ENCODE data around the gene ATG9A.

ATG9A gene

DNA sequence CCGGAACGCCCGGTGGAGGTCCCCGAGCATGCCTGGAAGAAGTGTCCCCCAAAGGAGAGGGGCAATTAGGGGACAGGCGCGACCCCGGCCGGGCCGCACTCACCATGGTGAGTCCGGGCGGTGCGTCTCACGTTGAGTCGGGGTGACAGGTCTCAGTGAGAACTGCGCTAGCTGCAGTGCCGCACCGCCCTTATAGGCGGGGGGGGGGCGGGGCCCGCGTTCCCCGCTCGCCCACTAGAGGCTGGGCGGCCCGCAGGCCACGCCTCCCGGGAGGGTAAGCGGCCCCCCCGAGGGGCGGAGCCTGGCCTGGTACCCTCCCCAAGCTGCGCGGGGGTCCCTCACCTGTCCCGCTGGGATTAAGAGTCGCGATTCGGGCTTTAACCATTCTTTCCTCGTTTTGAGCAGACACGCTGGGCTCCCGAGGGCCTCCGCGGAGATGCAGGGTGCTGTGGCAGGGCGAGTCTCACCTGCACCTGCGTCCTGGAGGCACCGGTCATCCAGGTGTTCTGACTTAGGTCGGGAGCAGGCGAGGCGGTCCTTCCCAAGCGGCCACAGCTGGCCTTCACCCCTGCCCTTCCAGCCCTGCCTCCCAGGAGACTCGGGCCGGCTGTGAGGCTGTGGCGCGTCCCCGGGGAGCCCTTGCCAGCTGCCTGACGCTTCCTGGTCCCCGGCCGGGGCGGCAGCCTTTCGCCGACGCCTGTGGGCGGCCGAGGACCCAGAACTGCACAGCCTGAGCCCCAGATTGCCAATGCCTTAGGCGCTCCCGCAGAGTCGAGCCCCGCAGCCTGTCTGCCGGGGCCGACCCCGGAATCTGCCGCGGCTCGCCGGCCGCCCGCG lies 24.5 kb upstream of the ATG9A start, which contains the start of gene TUBA4A:
Gene TUBA4A (minus strand): TSS at position 166 of the 837 bp plus-strand sequence. CDS start 60 bp downstream, at position 106.
- peak; percentile 70 to 98 (median 88) for DNase-seq
- intact Hi-C loops (cut with DNase I) = no loop called here

DNA sequence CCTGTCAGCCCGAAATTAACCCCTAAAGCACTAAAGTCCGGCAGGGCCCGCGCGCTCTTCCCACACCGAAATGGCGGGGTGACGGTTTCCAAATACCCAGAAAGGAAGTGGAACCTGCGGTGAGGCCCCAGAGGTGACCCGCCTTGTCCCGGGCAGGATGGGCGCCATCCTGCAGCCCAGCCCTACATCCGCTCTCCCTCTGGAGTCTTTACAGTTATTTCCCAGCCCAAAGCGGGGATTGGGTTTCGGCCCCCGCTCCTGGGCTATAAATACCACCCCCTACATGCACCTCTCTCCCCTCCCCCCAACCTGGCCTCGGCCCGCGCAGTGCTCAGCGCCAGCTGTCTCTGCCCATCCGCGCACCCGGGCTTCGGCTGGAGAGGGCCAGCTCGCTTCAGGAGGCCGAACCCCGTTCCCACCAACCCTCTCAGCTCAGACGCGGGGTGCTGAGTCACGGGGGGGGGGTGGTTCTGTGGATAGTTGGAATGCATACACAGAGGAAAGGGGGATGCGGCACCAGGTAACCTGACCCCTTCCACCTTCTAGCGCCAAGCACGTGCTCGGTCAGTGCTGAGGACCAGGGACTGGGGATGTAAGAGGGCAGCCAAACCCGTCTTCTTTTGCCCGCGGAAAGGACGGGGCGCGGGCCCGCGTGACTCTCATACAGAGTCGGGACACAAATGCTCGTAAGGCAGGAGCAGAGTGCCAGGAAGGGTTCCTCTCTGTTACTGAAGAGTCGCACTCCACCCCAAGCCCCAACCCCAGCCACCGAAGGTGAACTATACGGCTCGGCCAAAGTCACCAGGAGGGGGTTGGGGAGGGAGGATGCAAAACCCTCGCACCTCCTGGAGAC lies 23.7 kb upstream of the ATG9A start, which contains the start of gene TUBA4B:
Gene TUBA4B (plus strand): TSS at position 344 of the 853 bp plus-strand sequence. CDS start 165 bp downstream, at position 509.
- intact Hi-C loops (cut with DNase I) = no loop called here
- peak in 6 of 10 donors; percentile 27 to 89 (median 40) for DNase-seq

DNA sequence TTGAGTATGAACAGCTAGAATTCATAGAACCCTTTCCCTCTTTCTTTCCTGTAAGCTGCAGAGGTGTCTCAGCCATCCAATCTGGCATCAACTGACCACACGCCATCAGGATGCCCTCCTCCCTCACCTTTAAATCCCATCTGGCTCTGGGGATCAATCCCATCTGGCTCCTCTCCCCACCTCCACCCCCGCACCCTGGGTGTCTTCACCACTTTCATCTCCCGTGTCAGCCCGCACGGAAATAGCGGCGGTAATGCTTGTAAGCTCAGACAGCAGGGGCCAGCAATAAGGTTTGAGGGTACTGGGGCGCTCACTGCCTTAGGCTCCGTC lies 23.1 kb upstream of the ATG9A start:
- DNase-seq = peak in 1 of 10 donors; percentile 74
- intact Hi-C loops (cut with DNase I) = no loop called here

DNA sequence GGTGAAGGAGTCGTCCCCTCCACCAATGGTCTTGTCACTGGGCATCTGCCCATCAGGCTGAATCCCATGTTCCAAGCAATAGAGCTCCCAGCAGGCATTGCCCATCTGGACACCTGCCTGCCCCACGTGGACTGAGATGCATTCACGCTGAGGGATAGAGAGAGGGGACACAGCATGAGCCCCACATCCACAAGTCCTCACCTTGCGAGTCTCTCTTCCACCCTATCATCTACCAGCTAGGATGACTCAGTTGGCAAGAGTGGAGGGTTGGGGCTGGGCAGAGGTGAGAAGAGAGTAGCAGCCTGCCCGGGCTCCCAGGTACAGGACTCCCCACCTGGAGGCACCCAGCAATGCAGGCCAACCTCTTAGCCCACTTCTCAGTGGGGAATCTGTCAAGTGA lies 22.6 kb upstream of the ATG9A start:
- DNase-seq = peak in 1 of 10 donors; percentile 32
- intact Hi-C loops (cut with DNase I) = no loop called here

DNA sequence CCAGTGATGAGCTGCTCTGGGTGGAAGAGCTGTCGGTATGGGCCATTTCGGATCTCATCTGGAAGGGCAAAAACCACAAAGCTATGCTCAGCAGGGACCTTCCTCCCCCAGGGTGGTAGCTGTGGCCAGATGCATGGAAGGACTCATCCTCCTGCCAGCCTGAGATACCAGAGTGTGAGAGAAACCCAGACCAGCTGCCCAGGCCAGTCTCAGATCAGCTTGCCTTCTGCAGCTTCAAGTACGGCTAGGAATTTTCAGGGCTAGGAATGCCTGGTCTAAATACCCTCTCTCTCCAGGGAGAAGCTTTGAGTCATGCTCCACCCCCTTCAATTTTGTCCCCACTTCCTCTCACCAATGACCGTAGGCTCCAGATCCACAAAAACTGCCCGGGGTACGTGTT lies 22.2 kb upstream of the ATG9A start:
- intact Hi-C loops (cut with DNase I) = no loop called here
- DNase-seq = no peak

DNA sequence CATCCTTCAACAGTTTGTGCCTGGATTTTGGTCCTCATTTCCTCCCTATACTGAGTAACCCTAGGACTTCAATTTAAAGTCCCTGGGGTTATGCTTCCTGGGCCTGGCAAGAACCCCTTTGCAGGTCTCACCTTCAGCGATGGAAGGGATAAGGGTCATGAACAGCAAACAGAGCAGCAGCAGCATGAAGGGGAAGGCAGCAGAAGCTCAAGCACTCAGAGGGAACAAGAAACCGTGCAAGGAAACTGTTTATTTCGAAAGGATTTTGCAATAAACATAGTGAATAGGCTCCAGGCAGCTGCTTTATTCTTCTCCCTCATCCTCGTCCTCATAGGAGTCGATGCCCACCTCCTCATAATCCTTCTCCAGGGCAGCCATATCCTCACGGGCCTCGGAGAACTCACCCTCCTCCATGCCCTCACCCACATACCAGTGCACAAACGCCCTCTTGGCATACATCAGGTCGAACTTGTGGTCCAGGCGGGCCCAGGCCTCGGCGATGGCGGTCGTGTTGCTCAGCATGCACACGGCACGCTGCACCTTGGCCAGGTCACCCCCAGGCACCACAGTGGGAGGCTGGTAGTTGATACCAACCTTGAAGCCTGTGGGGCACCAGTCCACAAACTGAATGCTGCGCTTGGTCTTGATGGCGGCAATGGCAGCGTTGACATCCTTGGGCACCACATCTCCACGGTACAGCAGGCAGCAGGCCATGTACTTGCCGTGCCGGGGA lies 20.8 kb upstream of the ATG9A start:
- DNase-seq = no peak
- intact Hi-C loops (cut with DNase I) = no loop called here

DNA sequence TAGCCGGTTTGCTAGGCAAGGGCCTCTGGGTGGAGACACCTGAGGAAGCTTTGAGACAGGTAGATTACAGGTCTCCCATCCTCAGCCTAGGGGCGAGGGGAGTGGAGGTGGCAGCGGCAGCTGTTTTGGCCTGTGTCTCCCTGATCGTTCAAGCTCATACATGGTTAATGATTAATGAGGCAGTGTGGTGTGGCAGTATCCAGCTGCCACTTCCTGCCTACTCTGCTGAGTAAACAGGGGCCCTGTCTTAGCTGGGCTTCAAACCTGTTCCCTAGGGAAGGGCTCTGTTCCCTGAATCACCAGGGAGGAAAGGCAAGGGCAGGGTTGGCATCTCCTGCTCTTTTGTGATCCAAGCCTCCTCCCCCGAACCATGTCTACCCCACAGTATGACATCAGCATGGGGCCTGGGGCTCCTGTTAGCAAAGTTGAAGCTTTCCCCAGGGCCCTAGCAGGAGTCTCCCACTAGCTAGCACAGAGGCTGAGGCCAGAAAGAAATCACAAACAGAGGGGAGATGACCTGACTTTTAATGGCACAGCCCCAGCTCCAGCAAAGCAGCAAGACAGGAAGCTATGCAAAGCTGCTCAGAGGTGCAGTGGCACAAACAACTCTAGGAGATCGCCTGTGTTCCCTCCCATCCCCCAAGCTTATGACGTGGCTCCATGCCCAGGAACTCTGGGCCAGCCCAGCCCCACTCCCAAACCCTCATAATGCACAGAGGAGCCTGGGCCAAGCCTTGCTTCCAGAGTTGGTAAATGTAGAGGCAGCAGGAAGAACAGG lies 20.0 kb upstream of the ATG9A start:
- DNase-seq = peak in 9 of 10 donors; percentile 45 to 93 (median 63)
- intact Hi-C loops (cut with DNase I) = no loop called here

DNA sequence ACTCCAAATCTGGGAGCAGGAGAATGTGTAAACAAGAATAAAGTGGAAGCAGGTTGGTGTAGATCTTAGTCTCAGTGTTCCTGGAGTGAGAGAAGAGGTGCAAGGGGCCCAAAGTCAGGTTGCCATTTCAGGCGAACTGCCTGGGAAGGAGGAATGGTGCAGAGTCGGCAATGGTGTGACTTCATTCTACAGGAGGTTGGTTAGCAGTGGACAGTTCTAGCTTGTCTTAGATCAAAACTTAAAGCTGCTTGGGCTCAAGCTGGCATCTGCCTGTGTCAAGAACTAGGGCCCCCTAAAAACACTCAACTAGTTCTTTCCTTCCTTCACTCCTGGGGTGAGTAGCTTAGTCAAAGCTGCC lies 19.4 kb upstream of the ATG9A start:
- intact Hi-C loops (cut with DNase I) = no loop called here
- no peak for DNase-seq

DNA sequence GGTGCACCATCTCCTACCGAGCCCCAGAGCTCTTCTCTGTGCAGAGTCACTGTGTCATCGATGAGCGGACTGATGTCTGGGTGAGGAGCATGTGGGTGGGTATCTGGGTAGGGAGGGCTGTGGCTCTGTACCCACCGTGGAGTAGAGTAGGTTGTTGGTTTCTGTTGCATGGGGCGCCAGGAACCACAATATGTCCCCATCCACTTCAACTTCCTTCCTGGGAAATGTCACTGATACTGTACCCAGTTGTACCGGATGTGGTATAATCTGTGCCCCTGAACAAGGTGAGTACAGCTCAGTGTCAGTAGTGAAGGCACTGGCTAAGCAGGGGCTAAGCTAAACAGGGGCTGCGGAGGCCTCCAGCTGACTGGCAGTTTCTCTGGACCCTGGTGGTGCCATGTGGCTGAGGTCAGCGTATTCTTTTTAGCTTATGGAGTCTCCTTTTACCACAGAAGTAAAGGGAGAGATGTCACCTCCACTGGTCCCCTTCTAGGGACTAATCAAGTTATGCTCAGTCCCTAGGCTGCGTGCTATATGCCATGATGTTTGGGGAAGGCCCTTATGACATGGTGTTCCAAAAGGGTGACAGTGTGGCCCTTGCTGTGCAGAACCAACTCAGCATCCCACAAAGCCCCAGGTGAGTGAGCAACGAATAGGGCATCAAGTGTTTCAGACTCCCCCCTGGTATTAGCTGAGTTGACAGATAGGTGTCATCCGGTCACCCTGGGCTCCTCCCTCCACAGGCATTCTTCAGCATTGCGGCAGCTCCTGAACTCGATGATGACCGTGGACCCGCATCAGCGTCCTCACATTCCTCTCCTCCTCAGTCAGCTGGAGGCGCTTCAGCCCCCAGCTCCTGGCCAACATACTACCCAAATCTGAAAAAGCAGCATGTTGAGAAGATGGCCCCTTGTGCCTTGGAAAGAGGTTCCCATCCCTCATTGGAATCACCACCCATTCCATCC lies 18.5 kb upstream of the ATG9A start:
- intact Hi-C loops (cut with DNase I) = no loop called here
- DNase-seq = no peak

DNA sequence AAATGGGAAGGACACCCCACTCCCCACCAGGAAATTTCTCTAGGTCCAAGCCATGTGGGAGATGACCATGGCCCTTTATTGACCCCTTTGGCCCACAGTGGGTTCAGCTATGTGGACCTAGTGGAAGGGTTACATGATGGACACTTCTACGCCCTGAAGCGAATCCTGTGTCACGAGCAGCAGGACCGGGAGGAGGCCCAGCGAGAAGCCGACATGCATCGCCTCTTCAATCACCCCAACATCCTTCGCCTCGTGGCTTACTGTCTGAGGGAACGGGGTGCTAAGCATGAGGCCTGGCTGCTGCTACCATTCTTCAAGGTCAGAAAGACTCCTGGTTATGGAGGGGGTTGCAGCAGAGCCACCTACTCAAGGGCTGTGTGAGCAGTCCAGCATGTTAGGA lies 17.1 kb upstream of the ATG9A start:
- DNase-seq = no peak
- intact Hi-C loops (cut with DNase I) = no loop called here

DNA sequence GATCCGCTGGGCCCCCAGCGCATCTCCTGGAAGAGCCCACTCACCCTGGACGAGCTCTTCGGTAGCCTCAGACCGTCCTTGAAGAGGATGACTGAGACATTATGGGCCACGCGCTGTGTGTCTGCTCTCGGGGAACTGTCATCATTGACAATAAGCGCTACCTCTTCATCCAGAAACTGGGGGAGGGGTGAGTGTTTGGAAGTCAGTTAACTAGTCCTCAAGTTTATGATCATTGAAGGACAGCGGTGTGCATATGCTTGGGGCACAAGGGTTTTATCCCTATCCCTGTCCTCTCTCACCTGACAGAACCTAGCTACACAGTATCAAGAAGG lies 16.4 kb upstream of the ATG9A start:
- no peak for DNase-seq
- intact Hi-C loops (cut with DNase I) = loop anchor here (1.0 kb wide), 1 partner anchor 28 kb away; the partner anchor contains the start of gene ABCB6

DNA sequence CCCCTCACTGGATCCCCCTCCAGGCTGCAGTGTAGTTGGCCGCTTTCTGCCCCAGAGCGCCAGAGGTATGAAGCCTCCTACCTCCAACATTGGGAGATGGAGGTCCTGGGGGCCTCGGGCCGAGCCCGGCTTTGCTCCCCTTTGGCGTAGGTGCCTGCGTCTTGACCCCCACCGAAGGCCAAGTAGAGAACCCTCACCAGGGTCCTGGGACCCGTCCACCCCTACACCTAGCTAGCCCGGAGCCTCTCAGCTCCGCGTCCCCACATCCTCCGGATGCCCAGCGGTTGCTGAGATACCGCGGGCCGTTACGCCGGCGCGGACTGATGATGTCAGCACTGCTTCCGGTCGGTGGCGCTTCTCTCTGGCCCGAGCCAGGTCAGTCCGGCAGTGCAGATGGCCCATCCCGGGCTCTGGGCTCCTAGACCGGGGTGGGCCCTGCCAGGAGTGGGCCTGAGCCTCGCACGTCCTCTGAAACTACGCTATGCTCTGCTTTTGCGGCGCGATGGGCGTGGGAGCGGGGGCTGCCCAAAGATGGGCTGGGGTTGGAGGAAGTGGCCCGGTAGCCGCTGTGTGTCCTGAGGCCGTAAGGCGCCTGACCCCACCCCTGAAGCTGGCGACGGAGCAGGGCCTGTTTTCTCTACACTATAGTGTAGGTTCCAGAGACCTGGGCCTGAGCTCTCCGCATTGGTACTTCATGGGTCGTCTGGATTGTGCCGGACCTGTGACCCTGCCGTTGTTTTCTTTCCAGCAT lies 15.9 kb upstream of the ATG9A start, which contains the start of the genes GLB1L and STK16:
Gene GLB1L (minus strand): TSS at position 297 of the 751 bp plus-strand sequence. CDS start 1,871 bp downstream, outside the sequence.
Gene STK16 (plus strand): TSS at position 332 of the 751 bp plus-strand sequence. CDS start 521 bp downstream, outside the sequence.
- peak; percentile 91 to 99 (median 94) for DNase-seq
- intact Hi-C loops (cut with DNase I) = loop anchor here (1.0 kb wide), 1 partner anchor 27 kb away; the partner anchor contains the start of gene ABCB6

DNA sequence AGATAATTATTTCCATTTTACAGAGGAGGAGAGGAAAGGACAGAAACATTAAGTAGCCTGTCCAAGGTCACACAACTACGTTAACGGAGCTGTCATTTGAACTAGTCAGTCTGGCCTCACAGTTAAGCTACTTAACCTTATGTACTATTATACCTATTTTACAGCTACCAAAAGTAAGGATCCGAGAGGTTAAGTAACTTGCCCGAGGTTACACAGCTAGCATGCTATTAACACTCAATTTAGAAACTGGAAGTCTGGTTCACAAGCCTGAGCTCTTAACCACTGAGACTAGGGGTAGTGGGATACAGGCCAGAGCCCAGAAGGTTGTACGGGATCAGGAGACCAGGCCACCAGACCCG lies 15.3 kb upstream of the ATG9A start:
- no peak for DNase-seq
- intact Hi-C loops (cut with DNase I) = loop anchor here (1.0 to 5.0 kb wide), 2 partner anchors 26 to 53 kb away; partner anchors contain the start of gene ABCB6

DNA sequence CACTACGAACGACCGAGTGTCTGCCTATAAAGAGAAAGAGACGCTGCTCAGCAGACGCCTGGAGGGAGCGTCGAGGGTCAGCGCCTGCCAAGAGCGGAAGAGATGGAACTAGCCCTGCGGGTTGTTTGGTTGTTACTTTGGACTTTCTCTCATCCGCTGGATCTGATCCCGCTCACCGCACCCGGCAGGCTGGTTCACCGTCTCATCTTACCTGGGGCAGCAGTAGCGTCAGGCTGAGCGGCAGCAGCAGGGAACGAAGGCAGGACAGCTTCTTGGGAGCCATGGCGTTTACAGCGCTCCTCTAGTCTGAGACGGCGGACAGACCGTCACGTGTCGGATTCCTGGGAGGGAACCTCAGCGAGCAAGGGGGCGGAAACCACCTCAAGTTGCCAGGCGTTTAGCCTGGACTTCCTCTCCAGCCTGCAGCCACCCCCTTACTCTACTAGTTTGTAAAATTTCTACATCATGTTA lies 13.9 kb upstream of the ATG9A start:
- no peak for DNase-seq
- intact Hi-C loops (cut with DNase I) = loop anchor here (5.0 kb wide), 1 partner anchor 54 kb away; no protein-coding TSS in a partner anchor

DNA sequence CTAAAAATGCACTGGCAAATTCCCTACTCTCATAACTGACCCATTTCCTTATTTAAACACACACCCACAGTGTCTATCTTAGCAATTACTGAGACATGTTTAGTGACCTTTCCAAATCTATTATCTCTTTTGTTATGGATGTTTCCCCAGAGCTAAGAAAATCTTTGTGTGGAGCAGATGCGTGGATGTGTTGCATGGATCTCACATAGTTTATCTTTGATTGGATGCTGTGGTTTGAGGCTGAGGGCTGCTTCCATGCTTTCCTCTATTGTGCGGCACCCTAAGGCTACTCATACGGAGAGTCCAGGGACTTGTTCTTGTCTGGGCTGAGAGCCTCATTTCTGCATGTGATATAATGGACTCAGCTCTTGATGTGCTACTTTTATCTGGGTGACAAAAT lies 4.9 kb upstream of the ATG9A start:
- intact Hi-C loops (cut with DNase I) = loop anchor here (10.0 kb wide), 1 partner anchor 150 kb away; the partner anchor contains the start of gene DNPEP

DNA sequence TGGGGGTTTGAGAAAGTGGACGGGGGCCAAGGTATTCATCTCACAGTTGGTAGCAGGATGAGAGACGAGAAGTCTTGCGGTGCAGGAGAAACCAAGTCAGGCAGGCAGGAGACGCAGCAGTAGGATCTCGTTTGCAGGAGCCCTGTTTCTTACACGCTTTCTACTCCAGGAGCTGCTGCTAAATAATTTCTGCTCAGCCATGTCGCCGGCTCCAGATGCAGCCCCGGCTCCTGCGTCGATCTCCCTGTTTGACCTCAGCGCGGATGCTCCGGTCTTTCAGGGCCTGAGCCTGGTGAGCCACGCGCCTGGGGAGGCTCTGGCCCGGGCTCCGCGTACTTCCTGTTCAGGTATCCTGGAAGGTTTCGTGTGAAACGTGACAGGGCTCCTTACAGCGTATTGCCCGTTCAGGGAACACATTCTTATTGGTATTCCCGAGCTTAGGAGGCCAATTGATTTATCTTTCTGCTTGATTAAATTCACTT lies 664 bp upstream of the ATG9A start:
- intact Hi-C loops (cut with DNase I) = loop anchor here (10.0 kb wide), 1 partner anchor 155 kb away; the partner anchor contains the start of gene DNPEP
- DNase-seq = peak in 3 of 10 donors; percentile 24 to 81 (median 76)

More for the DNA sequence above, 4.9 kb upstream of the ATG9A start:
- DNase-seq = no peak

DNA sequence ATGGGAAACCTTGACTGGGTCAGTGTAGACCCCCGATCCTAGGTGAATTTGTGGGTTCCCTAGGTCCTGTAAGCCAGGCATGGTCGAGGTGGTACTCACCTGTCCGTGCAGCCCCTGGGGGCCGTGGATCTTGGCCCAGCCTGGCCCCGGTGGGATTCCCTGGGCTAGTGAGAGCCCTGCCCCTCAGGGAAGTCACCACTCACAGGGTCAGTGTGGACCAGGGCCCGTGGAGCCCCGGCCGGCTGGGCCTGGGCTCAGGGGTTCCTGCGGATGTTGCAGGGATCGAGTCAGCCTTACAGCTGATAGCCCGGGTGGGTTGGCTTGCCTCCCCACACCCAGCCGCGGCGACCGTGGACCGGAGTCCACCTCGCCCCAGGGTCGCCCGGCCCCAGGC lies 528 bp downstream of the ATG9A start:
- intact Hi-C loops (cut with DNase I) = loop anchor here (1.0 kb wide), 1 partner anchor 51 kb away; the partner anchor contains the start of gene RETREG2

More for the DNA sequence above, 528 bp downstream of the ATG9A start:
- peak in 1 of 10 donors; percentile 82 for DNase-seq
